MM.1S (cell line): ENCODE measurements around the gene MRPS6.

Source experiments
- DNase-seq: peaks from one replicate; pipeline ENCODE4 v3.0.0-alpha.2; 2015
- H2AFZ ChIP-seq: fragments of 300-600 bp; sonication (generic); 2 replicates; pipeline ENCODE4 v1.6.0; 2016; ENCODE audit warnings: antibody characterized with exemption, low read length
- H3F3A ChIP-seq: fragments of 300-600 bp; sonication (generic); 2 replicates; pipeline ENCODE4 v1.6.1; 2016; ENCODE audit warnings: mild to moderate bottlenecking, antibody characterized with exemption, low read length, moderate library complexity, mixed read lengths; ENCODE audit not compliant: insufficient read depth
- H3K27ac ChIP-seq: fragments of 300-600 bp; sonication (generic); 2 replicates; pipeline ENCODE4 v1.5.1; 2016; ENCODE audit warnings: mild to moderate bottlenecking, low read length
- H3K27me3 ChIP-seq: fragments of 300-600 bp; sonication (generic); replicated peaks from 2 replicates; pipeline ENCODE4 v1.6.0; 2016; ENCODE audit warnings: low read length; ENCODE audit not compliant: insufficient read depth
- H3K36me3 ChIP-seq: fragments of 300-600 bp; sonication (generic); replicated peaks from 2 replicates; pipeline ENCODE4 v1.6.1; 2016; ENCODE audit warnings: mild to moderate bottlenecking, low read length, mixed read lengths; ENCODE audit not compliant: insufficient read depth
- H3K4me1 ChIP-seq: fragments of 300-600 bp; sonication (generic); 2 replicates; pipeline ENCODE4 v1.6.1; 2016; ENCODE audit warnings: low read length, mixed read lengths
- H3K4me2 ChIP-seq: fragments of 300-600 bp; sonication (generic); 2 replicates; pipeline ENCODE4 v1.6.0; 2016; ENCODE audit warnings: low read depth, low read length
- H3K4me3 ChIP-seq: fragments of 300-600 bp; sonication (generic); 2 replicates; pipeline ENCODE4 v1.5.1; 2016; ENCODE audit warnings: low read length, mixed read lengths
- H3K79me2 ChIP-seq: fragments of 300-600 bp; sonication (generic); 2 replicates; pipeline ENCODE4 v1.6.1; 2016; ENCODE audit warnings: mixed run types, low read length, mixed read lengths
- H3K9ac ChIP-seq: fragments of 300-600 bp; sonication (generic); 2 replicates; pipeline ENCODE4 v1.6.1; 2016; ENCODE audit warnings: low read length, mixed read lengths
- H3K9me2 ChIP-seq: fragments of 300-600 bp; sonication (generic); replicated peaks from 2 replicates; pipeline ENCODE4 v1.6.1; 2016; ENCODE audit warnings: mild to moderate bottlenecking, low read length, mixed read lengths; ENCODE audit not compliant: insufficient read depth
- H3K9me3 ChIP-seq: fragments of 300-600 bp; sonication (generic); replicated peaks from 2 replicates; pipeline ENCODE4 v1.6.1; 2016; ENCODE audit warnings: mild to moderate bottlenecking, low read length, mixed read lengths; ENCODE audit not compliant: insufficient read depth
- H4K20me1 ChIP-seq: fragments of 300-600 bp; sonication (generic); 2 replicates; pipeline ENCODE4 v1.6.1; 2016; ENCODE audit warnings: mild to moderate bottlenecking, low read length, moderate library complexity, mixed read lengths; ENCODE audit not compliant: insufficient read depth
- EZH2 ChIP-seq: fragments of 300-600 bp; sonication (generic); optimal IDR thresholded peaks from 2 replicates; pipeline ENCODE3; 2017; ENCODE audit warnings: low read depth, mild to moderate bottlenecking, antibody characterized with exemption, low read length, mixed read lengths
- EZH2phosphoT487 ChIP-seq: fragments of 300-600 bp; sonication (generic); IDR thresholded peaks from 2 replicates; pipeline ENCODE4 v1.6.1; 2018; ENCODE audit warnings: antibody characterized with exemption, low read length
- TF ChIP-seq, protein P1 (sequence below): fragments of 300-600 bp; sonication (generic); IDR thresholded peaks from 2 replicates; pipeline ENCODE4 v1.5.1; 2016; ENCODE audit warnings: antibody characterized with exemption, low read length, mixed read lengths

MRPS6 gene

GRCh38 chr21:34116569-34116968, 43.2 kb downstream of the MRPS6 start:
- H4K20me1 ChIP-seq: no peaks in the 10 kb centered on the region
- no peak for DNase-seq

GRCh38 chr21:34120867-34121266, 47.5 kb downstream of the MRPS6 start:
- Histone ChIP-seq H3K9me2 (no peaks in the 10 kb centered on the region), H3K4me2 (no peak overlapping the region), H3K36me3 (no peaks in the 10 kb centered on the region), H3F3A (no peaks in the 10 kb centered on the region), H3K27ac (no peak overlapping the region), H3K4me1 (no peaks in the 10 kb centered on the region), H3K79me2 (no peaks in the 10 kb centered on the region), H3K4me3 (no peak overlapping the region), H2AFZ (no peak overlapping the region), H3K9ac (no peak overlapping the region), H3K27me3 (no peaks in the 10 kb centered on the region), H3K9me3 (no peaks in the 10 kb centered on the region), H4K20me1 (no peaks in the 10 kb centered on the region)
- no peak for TF ChIP-seq EZH2
- TF ChIP-seq EZH2phosphoT487: no peak
- TF ChIP-seq, protein P1, sequence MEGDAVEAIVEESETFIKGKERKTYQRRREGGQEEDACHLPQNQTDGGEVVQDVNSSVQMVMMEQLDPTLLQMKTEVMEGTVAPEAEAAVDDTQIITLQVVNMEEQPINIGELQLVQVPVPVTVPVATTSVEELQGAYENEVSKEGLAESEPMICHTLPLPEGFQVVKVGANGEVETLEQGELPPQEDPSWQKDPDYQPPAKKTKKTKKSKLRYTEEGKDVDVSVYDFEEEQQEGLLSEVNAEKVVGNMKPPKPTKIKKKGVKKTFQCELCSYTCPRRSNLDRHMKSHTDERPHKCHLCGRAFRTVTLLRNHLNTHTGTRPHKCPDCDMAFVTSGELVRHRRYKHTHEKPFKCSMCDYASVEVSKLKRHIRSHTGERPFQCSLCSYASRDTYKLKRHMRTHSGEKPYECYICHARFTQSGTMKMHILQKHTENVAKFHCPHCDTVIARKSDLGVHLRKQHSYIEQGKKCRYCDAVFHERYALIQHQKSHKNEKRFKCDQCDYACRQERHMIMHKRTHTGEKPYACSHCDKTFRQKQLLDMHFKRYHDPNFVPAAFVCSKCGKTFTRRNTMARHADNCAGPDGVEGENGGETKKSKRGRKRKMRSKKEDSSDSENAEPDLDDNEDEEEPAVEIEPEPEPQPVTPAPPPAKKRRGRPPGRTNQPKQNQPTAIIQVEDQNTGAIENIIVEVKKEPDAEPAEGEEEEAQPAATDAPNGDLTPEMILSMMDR: no peak
- no peak for DNase-seq

More at GRCh38 chr21:34116569-34116968, 43.2 kb downstream of the MRPS6 start:
- Histone ChIP-seq H3K4me2 (no peak overlapping the region), H3K4me3 (no peak overlapping the region), H3K9me2 (no peaks in the 10 kb centered on the region), H3F3A (no peaks in the 10 kb centered on the region), H3K27me3 (no peaks in the 10 kb centered on the region), H3K9me3 (no peaks in the 10 kb centered on the region), H3K36me3 (no peaks in the 10 kb centered on the region), H2AFZ (no peak overlapping the region), H3K27ac (no peak overlapping the region), H3K4me1 (no peaks in the 10 kb centered on the region), H3K79me2 (no peaks in the 10 kb centered on the region), H3K9ac (no peak overlapping the region)
- TF ChIP-seq EZH2phosphoT487: no peak
- TF ChIP-seq EZH2: no peak

DNA sequence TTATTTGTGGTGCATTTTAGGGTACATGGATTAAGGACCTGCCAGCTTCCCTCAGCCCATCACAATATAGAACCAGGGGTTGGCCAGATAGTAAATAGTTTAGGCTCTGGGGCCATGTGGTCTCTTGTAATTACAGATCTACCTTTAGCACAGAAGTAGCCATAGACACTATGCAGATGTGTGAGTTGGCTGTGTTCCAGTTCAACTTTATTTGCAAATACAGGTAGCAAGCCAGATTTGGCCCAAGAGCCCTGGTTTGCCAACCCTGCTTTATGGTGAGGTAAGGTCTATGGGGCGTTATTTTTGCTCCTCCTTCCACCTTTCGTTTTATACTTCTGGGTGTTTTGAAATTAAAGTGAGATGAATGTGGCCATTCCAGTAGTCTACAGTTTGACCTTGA, 48.7 kb downstream of the MRPS6 start:
- Histone ChIP-seq H3K79me2 (peaks cover 2% of the 10 kb centered on the region; the same call in 1 of the 2 replicates), H3K27ac (no peak overlapping the region), H3K9me3 (no peaks in the 10 kb centered on the region), H3K36me3 (no peaks in the 10 kb centered on the region), H3K9ac (no peak overlapping the region), H3K9me2 (no peaks in the 10 kb centered on the region), H3K4me1 (no peaks in the 10 kb centered on the region), H3K4me3 (no peak overlapping the region), H3F3A (no peaks in the 10 kb centered on the region), H2AFZ (no peak overlapping the region), H3K27me3 (no peaks in the 10 kb centered on the region), H4K20me1 (no peaks in the 10 kb centered on the region), H3K4me2 (no peak overlapping the region)
- no peak for DNase-seq
- TF ChIP-seq EZH2phosphoT487 (no peak), EZH2 (no peak)
- TF ChIP-seq, protein P1: no peak

- H3K36me3 ChIP-seq: no peaks in the 10 kb centered on the region
- no peaks in the 10 kb centered on the region for H3K4me1 ChIP-seq
- H3K79me2 ChIP-seq: peaks cover 12% of the 10 kb centered on the region; the same call in 1 of the 2 replicates
- H3F3A ChIP-seq: no peaks in the 10 kb centered on the region
- TF ChIP-seq, protein P1: no peak
- TF ChIP-seq EZH2 (no peak), EZH2phosphoT487 (no peak)
- H3K4me2 ChIP-seq: no peak overlapping the region
- no peak overlapping the region for H3K9ac ChIP-seq
- H2AFZ ChIP-seq: no peak overlapping the region
- DNase-seq: no peak
- no peaks in the 10 kb centered on the region for H3K9me3 ChIP-seq
- no peaks in the 10 kb centered on the region for H3K9me2 ChIP-seq
- no peak overlapping the region for H3K27ac ChIP-seq
- no peaks in the 10 kb centered on the region for H4K20me1 ChIP-seq
- H3K27me3 ChIP-seq: no peaks in the 10 kb centered on the region
- H3K4me3 ChIP-seq: no peak overlapping the region
Observed at GRCh38 chr21:34123609-34124008, 50.2 kb downstream of the MRPS6 start.
